H1 (cell line): Measurements from ENCODE around the gene KLF12.

Source experiments
- BCL11A ChIP-seq, 2 experiments: IDR thresholded peaks; one replicate each; pipeline ENCODE4 v1.6.1; 2011; ENCODE audit warnings: low read depth in 2 of 2, low read length in 2 of 2, mild to moderate bottlenecking in 2 of 2
- EP300 ChIP-seq, 2 experiments: IDR thresholded peaks; 1 replicate in 1 of 2; 2 replicates in 1 of 2; pipeline ENCODE4 v1.6.1; 2011 to 2012; ENCODE audit warnings: low read depth in 2 of 2, low read length in 2 of 2, mild to moderate bottlenecking in 2 of 2, borderline replicate concordance in 1 of 2, inconsistent platforms in 1 of 2, moderate library complexity in 1 of 2
- HDAC6 ChIP-seq: IDR thresholded peaks from one replicate; pipeline ENCODE4 v1.7.1; 2012; ENCODE audit warnings: low read depth, mild to moderate bottlenecking, inconsistent platforms, low read length, moderate library complexity
- MAFK ChIP-seq: IDR thresholded peaks from 2 replicates; pipeline ENCODE4 v1.6.1; 2012; ENCODE audit warnings: low read depth, mild to moderate bottlenecking, improper control_type of control experiment, low read length
- NRF1 ChIP-seq: IDR thresholded peaks from 2 replicates; pipeline ENCODE4 v1.6.1; 2011; ENCODE audit warnings: mild to moderate bottlenecking, low read depth, low read length, improper control_type of control experiment
- POLR2A ChIP-seq, 2 experiments: IDR thresholded peaks; 1 replicate in 1 of 2; 2 replicates in 1 of 2; pipeline ENCODE4 v1.6.1; 2011; ENCODE audit warnings: low read depth in 2 of 2, low read length in 2 of 2, mild to moderate bottlenecking in 2 of 2; ENCODE audit errors: control extremely low read depth in 1 of 2
- POLR2AphosphoS5 ChIP-seq: IDR thresholded peaks from 2 replicates; pipeline ENCODE4 v1.6.1; 2011; ENCODE audit warnings: low read depth, low read length
- RAD21 ChIP-seq, 2 experiments: IDR thresholded peaks in 1 of 2; conservative IDR thresholded peaks in 1 of 2; 2 replicates each; pipeline ENCODE4 v1.6.1; 2011; ENCODE audit warnings: low read depth in 2 of 2, low read length in 2 of 2, improper control_type of control experiment in 1 of 2, inconsistent platforms in 1 of 2, mild to moderate bottlenecking in 1 of 2, moderate library complexity in 1 of 2
- SIN3A ChIP-seq, 2 experiments: IDR thresholded peaks in 1 of 2; conservative IDR thresholded peaks in 1 of 2; 2 replicates each; pipeline ENCODE4 v1.6.1; 2011 to 2012; ENCODE audit warnings: low read length in 2 of 2, improper control_type of control experiment in 1 of 2, low read depth in 1 of 2, mild to moderate bottlenecking in 1 of 2
- ZNF274 ChIP-seq: IDR thresholded peaks from 2 replicates; pipeline ENCODE4 v1.7.0; 2012; ENCODE audit warnings: low read length, borderline replicate concordance; ENCODE audit errors: extremely low read depth
- TF ChIP-seq, protein P1 (sequence below), 3 experiments: IDR thresholded peaks; 1 replicate in 2 of 3; 2 replicates in 1 of 3; pipeline versions ENCODE4 v1.5.1 to v1.6.1; 2011; ENCODE audit warnings: low read length in 3 of 3, mild to moderate bottlenecking in 3 of 3, inconsistent platforms in 2 of 3, low read depth in 1 of 3, moderate library complexity in 1 of 3; ENCODE audit not compliant: insufficient read depth in 1 of 3; ENCODE audit errors: control extremely low read depth in 1 of 3
- TF ChIP-seq, protein P2 (sequence below): IDR thresholded peaks from 2 replicates; pipeline ENCODE4 v1.6.1; 2012; ENCODE audit warnings: inconsistent platforms

DNA sequence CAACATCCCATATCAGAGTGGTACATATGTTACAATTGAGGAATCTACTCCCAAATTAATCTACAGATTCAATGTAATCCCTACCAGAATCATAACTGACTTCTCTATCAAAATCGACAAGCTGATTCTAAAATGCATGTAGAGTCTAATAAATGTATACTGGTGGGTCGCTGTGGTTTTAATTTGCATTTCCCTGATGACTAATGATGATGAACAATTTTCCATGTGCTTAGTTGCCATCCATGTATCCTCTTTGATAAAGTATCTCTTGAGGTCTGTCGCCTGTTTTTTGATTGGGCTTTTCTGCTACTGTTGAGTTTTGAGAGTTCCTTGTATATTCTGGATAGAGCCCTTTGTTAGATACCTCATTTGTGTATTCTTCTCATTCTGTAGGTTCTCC, 43.8 kb downstream of the KLF12 start:
- TF ChIP-seq HDAC6 (no peak), POLR2A (IDR thresholded peaks at IDR 0.05; ENCODE audit: control extremely low read depth in 1 of 2, low read depth in 2 of 2, low read length in 2 of 2) (no peak), NRF1 (no peak), EP300 (IDR thresholded peaks at IDR 0.05; ENCODE audit: borderline replicate concordance in 1 of 2, low read depth in 2 of 2, low read length in 2 of 2) (no peak), BCL11A (IDR thresholded peaks at IDR 0.05; ENCODE audit: low read depth in 2 of 2, low read length in 2 of 2) (no peak), MAFK (no peak), ZNF274 (no peak), RAD21 (IDR thresholded peaks at IDR 0.05 in 1 of 2, conservative IDR thresholded peaks at IDR 0.05 in 1 of 2; ENCODE audit: low read depth in 2 of 2, low read length in 2 of 2) (no peak), POLR2AphosphoS5 (no peak), SIN3A (conservative IDR thresholded peaks at IDR 0.05 in 1 of 2, IDR thresholded peaks at IDR 0.05 in 1 of 2; ENCODE audit: low read depth in 1 of 2, low read length in 2 of 2) (no peak)
- TF ChIP-seq, protein P1, sequence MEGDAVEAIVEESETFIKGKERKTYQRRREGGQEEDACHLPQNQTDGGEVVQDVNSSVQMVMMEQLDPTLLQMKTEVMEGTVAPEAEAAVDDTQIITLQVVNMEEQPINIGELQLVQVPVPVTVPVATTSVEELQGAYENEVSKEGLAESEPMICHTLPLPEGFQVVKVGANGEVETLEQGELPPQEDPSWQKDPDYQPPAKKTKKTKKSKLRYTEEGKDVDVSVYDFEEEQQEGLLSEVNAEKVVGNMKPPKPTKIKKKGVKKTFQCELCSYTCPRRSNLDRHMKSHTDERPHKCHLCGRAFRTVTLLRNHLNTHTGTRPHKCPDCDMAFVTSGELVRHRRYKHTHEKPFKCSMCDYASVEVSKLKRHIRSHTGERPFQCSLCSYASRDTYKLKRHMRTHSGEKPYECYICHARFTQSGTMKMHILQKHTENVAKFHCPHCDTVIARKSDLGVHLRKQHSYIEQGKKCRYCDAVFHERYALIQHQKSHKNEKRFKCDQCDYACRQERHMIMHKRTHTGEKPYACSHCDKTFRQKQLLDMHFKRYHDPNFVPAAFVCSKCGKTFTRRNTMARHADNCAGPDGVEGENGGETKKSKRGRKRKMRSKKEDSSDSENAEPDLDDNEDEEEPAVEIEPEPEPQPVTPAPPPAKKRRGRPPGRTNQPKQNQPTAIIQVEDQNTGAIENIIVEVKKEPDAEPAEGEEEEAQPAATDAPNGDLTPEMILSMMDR (IDR thresholded peaks at IDR 0.05; ENCODE audit: control extremely low read depth in 1 of 3, insufficient read depth in 1 of 3, low read depth in 1 of 3, low read length in 3 of 3): no peak
- TF ChIP-seq, protein P2, sequence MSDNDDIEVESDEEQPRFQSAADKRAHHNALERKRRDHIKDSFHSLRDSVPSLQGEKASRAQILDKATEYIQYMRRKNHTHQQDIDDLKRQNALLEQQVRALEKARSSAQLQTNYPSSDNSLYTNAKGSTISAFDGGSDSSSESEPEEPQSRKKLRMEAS: no peak
